GM21529 (cell line): Measurements from ENCODE around the gene ZFPM1.

Experiments used
- ATAC-seq: cut with Tn5 transposase; IDR thresholded peaks from one replicate; pipeline ENCODE4 v1.9.1; 2021; ENCODE audit not compliant: unreplicated experiment

ZFPM1 gene

GRCh38 chr16:88585927-88586581, 133.0 kb downstream of the ZFPM1 start:
- no peak for ATAC-seq
